HCT116 (cell line): Measurements from ENCODE around the gene TRDMT1.

Experiments
- CBX3 ChIP-seq: IDR thresholded peaks from 2 replicates; pipeline ENCODE4 v1.6.1; 2012; ENCODE audit warnings: low read depth
- CEBPB ChIP-seq: IDR thresholded peaks from 2 replicates; pipeline ENCODE4 v1.6.1; 2012; ENCODE audit warnings: low read depth
- EGR1 ChIP-seq: IDR thresholded peaks from 2 replicates; pipeline ENCODE4 v1.6.1; 2012; ENCODE audit warnings: low read depth
- EZH2 ChIP-seq: fragments of 200-600 bp; sonication (generic); IDR thresholded peaks from 2 replicates; pipeline ENCODE4 v1.6.1; 2017; ENCODE audit warnings: antibody characterized with exemption, mixed run types
- EZH2phosphoT487 ChIP-seq: fragments of 200-600 bp; IDR thresholded peaks from 2 replicates; pipeline ENCODE4 v1.6.1; 2018; ENCODE audit warnings: antibody characterized with exemption, borderline replicate concordance
- POLR2A ChIP-seq: IDR thresholded peaks from 2 replicates; pipeline ENCODE4 v1.7.0; 2011; ENCODE audit warnings: borderline replicate concordance; ENCODE audit not compliant: insufficient read depth, insufficient read length; ENCODE audit errors: extremely low read depth
- TF ChIP-seq, protein P1 (sequence below), 3 experiments: fragments of 200-600 bp in 1 of 3; sonication (generic) in 1 of 3; IDR thresholded peaks in 2 of 3; conservative IDR thresholded peaks in 1 of 3; 2 replicates each; pipeline ENCODE4 v1.5.1; 2012 to 2017; ENCODE audit warnings: low read depth in 2 of 3, low read length in 2 of 3, antibody characterized with exemption in 1 of 3, borderline replicate concordance in 1 of 3, control low read depth in 1 of 3, mild to moderate bottlenecking in 1 of 3, mixed read lengths in 1 of 3, mixed run types in 1 of 3, moderate library complexity in 1 of 3; ENCODE audit not compliant: insufficient read depth in 1 of 3
- TF ChIP-seq, protein P2 (sequence below): IDR thresholded peaks from 2 replicates; pipeline ENCODE4 v1.6.1; 2012; ENCODE audit warnings: low read depth
- TF ChIP-seq, protein P3 (sequence below): IDR thresholded peaks from 2 replicates; pipeline ENCODE4 v1.6.1; 2012
- TF ChIP-seq, protein P4 (sequence below): IDR thresholded peaks from 2 replicates; pipeline ENCODE4 v1.6.1; 2011; ENCODE audit warnings: mild to moderate bottlenecking, low read length, moderate library complexity; ENCODE audit not compliant: insufficient replicate concordance; ENCODE audit errors: extremely low read depth

DNA sequence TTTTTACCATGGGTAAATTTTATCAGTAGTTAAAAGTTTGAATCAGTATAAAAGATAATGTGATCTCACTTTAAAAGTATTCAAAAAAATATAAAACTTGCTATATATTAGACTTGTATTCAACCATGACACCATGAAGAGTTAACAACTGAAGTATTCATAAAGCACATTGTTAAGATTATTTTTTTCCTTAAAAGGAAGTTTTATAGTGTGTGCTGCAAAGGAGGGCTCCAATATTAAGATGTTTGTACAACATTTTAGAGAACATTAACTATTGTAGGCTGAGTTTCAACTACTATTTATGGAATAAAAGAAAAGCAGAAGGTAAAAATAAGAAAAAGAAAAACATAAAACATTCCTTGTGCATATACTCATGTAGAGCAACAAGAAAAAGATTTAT, 47.4 kb downstream of the TRDMT1 start:
- TF ChIP-seq, protein P1, sequence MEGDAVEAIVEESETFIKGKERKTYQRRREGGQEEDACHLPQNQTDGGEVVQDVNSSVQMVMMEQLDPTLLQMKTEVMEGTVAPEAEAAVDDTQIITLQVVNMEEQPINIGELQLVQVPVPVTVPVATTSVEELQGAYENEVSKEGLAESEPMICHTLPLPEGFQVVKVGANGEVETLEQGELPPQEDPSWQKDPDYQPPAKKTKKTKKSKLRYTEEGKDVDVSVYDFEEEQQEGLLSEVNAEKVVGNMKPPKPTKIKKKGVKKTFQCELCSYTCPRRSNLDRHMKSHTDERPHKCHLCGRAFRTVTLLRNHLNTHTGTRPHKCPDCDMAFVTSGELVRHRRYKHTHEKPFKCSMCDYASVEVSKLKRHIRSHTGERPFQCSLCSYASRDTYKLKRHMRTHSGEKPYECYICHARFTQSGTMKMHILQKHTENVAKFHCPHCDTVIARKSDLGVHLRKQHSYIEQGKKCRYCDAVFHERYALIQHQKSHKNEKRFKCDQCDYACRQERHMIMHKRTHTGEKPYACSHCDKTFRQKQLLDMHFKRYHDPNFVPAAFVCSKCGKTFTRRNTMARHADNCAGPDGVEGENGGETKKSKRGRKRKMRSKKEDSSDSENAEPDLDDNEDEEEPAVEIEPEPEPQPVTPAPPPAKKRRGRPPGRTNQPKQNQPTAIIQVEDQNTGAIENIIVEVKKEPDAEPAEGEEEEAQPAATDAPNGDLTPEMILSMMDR (IDR thresholded peaks at IDR 0.05 in 2 of 3, conservative IDR thresholded peaks at IDR 0.05 in 1 of 3; ENCODE audit: borderline replicate concordance in 1 of 3, insufficient read depth in 1 of 3, low read depth in 2 of 3, low read length in 2 of 3): no peak
- TF ChIP-seq EGR1 (no peak), CEBPB (no peak), POLR2A (no peak), EZH2phosphoT487 (no peak), CBX3 (no peak), EZH2 (no peak)
- TF ChIP-seq, protein P2, sequence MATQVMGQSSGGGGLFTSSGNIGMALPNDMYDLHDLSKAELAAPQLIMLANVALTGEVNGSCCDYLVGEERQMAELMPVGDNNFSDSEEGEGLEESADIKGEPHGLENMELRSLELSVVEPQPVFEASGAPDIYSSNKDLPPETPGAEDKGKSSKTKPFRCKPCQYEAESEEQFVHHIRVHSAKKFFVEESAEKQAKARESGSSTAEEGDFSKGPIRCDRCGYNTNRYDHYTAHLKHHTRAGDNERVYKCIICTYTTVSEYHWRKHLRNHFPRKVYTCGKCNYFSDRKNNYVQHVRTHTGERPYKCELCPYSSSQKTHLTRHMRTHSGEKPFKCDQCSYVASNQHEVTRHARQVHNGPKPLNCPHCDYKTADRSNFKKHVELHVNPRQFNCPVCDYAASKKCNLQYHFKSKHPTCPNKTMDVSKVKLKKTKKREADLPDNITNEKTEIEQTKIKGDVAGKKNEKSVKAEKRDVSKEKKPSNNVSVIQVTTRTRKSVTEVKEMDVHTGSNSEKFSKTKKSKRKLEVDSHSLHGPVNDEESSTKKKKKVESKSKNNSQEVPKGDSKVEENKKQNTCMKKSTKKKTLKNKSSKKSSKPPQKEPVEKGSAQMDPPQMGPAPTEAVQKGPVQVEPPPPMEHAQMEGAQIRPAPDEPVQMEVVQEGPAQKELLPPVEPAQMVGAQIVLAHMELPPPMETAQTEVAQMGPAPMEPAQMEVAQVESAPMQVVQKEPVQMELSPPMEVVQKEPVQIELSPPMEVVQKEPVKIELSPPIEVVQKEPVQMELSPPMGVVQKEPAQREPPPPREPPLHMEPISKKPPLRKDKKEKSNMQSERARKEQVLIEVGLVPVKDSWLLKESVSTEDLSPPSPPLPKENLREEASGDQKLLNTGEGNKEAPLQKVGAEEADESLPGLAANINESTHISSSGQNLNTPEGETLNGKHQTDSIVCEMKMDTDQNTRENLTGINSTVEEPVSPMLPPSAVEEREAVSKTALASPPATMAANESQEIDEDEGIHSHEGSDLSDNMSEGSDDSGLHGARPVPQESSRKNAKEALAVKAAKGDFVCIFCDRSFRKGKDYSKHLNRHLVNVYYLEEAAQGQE: no peak
- TF ChIP-seq, protein P3, sequence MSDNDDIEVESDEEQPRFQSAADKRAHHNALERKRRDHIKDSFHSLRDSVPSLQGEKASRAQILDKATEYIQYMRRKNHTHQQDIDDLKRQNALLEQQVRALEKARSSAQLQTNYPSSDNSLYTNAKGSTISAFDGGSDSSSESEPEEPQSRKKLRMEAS: no peak
- TF ChIP-seq, protein P4, sequence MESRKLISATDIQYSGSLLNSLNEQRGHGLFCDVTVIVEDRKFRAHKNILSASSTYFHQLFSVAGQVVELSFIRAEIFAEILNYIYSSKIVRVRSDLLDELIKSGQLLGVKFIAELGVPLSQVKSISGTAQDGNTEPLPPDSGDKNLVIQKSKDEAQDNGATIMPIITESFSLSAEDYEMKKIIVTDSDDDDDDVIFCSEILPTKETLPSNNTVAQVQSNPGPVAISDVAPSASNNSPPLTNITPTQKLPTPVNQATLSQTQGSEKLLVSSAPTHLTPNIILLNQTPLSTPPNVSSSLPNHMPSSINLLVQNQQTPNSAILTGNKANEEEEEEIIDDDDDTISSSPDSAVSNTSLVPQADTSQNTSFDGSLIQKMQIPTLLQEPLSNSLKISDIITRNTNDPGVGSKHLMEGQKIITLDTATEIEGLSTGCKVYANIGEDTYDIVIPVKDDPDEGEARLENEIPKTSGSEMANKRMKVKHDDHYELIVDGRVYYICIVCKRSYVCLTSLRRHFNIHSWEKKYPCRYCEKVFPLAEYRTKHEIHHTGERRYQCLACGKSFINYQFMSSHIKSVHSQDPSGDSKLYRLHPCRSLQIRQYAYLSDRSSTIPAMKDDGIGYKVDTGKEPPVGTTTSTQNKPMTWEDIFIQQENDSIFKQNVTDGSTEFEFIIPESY: no peak
